GM18520 (cell line): Measurements from ENCODE around the gene PAPOLA.

Experiments used
- ATAC-seq: cut with Tn5 transposase; IDR thresholded peaks from one replicate; pipeline ENCODE4 v1.9.1; 2021; ENCODE audit not compliant: unreplicated experiment

Gene PAPOLA

DNA sequence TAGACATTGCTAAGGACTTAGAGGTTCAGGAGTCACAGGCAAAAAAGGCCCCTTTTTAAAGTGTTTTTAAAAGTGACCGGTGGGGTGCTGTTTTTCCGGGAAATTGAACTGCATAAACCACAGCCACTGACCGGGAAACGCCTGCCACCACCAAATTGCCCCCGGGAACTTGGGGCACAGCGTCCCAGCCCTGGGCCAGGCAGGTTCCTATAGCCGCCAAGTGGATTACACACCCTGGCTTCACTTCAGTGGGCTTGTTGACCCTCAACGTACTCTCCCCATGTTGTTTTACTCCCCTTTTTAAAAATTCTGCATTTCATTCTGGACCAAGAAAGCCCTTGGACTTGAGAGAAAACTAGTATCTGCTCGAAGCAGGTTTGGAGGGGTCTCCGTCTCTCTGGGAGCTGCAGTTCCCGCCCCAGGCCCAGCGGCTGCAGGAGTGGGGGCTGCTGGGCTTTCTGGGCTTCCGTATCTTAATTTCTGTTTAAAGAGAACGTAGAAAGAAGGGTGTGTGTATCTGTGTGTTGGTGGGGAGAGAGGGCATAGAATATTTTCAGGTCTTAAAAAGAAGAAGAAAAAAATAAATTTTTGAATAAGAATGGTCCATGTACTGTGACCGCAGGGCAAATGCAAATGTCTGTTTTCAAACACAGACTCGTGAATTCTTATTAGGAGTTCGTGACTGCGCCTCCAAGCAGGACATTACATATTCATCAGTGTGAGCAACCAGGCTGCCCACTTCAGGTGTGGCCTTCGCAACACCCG, 82.9 kb downstream of the PAPOLA start:
- ATAC-seq = no peak

DNA sequence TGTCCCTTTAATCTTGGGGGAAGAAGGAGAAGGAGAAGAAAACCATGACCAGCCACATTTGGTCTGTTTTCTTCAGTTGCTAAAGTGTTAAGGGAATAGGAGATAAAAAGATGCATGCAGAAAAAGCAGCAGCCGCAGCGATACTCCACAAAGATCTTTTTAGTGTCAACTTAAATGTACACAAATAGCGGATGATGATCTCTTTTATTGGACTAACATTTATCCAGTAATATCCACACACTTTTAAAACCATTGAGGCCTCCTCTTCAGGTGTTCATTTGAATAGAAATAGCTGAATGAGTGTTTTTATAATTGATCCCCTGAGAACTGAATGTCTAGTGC, 83.5 kb downstream of the PAPOLA start:
- no peak for ATAC-seq

DNA sequence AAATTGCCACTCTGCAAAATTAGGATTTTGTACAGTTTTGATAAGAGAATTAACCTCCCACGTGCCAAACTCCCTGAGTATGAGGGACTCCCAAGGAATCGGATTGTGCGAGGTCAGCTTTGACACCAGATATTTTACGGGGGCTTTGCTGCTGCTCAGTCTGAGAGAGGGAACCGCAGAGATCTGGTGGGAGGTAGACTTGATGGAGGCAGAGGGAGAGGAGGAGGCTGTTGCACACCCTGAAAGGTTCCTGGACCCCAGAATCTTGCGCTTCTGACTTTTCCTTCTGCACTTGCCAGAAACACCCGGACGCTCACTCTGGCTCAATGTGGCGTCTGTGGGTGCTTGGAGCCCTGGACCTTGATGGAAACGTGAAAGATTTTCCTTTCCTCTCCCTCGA, 83.9 kb downstream of the PAPOLA start:
- no peak for ATAC-seq

DNA sequence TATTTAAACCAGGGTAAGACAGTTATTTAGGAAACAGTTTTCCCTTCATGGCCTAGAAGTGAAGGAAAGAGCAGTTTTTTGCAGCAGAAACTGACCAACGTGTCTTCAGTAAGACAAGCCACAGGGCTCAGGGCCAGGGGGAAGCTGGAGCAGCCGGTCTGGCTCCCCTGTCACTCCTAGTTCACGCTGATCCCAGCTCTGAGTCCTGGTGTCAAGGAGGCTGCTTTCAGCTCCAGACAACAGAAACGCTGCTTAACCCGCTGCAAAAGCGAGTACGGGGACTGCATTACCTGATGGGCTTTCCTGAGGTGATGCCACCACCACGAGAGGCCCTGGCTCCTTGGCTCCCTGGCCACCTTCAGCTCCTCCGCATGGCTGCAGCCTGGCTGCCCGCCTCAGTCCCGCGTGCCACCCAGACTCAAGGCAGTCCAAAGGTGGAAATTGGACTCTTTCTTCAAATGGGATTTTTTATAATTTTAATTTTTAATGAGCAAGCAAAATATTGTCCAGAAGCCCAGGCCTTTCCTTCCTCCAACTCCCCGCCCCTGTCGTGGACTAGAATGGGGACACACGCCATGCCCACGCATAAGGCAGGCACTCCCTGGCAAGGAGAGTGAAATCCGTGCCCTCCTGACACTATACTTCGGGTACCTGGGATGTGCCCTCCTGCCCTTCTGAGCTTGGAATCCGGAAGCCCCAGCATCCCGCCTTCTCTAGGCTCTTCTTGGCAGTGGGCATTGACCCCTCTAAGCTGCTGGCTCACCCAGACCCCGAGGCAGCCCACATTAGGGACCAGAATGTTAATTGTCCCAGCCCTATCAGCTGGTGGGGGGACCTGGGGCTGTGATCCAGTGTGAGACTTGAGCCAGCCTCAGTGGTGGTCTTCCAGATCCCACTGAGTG, 85.0 kb downstream of the PAPOLA start:
- no peak for ATAC-seq

DNA sequence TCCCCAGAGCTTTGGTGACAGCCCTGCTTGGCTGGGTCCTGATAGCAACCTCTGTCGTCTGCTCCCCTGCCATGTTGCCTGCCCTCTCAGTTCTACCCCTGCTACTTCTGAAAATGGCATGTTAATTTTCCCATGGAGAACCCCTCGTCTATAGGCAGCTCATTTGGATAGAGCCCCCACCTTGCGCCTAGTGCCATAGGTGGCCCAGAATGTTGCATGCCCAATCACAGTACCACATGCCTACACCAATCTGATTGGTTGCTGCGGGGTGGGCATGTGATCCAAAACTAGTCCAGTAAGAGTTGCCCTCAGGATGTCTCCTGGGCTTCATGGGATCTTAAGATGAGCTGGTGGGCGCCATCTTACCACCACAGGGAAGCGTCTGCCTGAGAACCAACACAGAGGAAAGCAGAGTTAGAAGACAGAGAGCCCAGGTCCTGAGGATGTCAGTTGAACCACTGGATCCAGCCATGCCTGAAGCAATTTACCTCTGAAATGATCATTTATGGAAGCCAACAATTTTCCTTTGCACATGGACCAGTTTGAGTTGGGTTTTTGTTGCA, 85.7 kb downstream of the PAPOLA start:
- no peak for ATAC-seq

DNA sequence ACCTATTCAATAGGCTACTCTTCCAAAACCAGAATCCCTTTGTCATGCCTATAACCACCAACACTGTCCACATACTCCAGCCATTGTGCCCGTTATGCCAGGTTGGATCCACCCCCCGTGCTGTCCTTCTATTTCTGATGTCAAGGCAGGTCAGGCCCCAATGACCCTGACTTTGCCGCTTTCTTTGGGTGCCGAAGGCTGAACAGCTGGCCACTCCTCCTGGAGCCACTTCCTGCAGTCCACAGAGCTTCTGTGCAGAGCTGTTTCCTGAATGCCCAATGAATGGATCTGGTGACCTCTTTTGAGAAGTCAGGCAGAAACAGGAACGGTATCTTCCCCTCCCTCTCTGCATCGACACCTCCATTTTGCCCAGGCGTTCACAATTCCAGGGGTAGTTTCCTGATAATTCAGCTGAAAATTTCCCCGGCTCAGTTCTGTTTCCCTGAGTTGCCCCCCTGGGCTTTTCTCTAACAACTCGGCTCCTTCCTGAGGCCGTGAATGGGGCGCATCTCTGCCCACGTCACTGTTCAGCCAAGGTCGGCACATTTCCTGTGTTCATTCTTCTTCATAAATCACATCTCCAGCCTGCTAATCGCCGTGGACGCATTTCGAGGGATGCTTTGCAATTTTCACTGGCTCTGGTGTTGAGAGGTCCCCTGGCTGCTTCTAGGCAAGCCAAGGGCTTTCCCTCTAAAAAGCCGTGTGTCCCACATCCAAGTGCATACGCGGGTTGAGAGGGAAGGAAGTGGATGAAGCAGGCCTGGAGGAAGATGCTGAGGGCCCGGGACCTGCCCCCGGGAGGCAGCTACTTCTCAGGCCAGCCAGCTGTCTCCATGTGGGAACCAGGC, 86.5 kb downstream of the PAPOLA start:
- ATAC-seq = no peak

DNA sequence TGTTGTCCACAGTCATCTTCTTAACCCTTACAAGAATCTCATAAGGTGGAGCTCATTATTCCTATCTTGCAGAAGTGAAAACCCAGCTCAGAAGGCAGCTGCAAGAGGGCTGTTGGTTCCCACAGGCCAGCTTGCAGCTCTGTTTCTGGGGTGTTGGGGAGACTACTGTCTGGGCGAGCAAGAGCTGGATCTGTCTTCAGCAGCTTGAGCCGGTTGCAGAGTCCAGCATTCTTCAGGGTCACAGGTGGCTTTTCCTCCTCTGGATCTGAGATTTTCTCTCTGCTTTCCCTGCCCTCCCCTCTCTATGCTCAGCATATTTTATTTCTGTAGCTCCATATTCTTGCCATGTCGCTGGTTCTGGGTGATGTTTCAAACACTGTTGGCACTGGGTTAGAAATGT, 87.4 kb downstream of the PAPOLA start:
- ATAC-seq = no peak

DNA sequence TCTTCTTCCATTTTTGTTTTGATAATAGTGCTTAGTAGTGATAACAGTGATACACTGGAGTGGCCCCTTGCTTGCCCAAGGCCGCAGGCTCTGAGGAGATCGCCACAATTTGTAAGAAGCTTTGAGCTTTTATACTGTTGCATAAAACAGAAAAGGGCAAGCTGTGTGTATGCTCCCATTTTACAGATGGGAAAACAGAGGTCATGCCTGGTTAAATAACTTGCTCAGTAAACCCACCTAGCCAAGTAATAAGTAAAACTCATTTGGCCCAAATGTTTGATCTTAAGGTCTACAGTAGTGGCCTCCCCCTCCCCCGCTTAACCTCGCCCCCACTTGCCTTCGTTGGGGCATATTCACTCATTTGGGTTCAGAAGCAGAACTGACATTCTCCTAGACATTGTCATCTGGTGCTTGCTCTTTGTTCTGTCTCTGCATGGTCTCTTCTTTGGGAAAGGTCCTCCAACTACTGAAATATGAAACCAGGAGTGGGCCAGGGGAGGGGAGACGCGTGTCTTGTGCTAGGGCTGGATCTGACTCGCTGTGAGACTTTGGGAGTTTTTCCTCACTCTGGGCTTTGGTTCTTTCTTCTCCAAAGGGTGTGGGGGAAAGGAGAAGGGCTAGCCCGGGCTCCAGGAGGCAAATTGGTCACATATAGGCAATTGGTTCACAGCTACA, 88.1 kb downstream of the PAPOLA start:
- no peak for ATAC-seq

DNA sequence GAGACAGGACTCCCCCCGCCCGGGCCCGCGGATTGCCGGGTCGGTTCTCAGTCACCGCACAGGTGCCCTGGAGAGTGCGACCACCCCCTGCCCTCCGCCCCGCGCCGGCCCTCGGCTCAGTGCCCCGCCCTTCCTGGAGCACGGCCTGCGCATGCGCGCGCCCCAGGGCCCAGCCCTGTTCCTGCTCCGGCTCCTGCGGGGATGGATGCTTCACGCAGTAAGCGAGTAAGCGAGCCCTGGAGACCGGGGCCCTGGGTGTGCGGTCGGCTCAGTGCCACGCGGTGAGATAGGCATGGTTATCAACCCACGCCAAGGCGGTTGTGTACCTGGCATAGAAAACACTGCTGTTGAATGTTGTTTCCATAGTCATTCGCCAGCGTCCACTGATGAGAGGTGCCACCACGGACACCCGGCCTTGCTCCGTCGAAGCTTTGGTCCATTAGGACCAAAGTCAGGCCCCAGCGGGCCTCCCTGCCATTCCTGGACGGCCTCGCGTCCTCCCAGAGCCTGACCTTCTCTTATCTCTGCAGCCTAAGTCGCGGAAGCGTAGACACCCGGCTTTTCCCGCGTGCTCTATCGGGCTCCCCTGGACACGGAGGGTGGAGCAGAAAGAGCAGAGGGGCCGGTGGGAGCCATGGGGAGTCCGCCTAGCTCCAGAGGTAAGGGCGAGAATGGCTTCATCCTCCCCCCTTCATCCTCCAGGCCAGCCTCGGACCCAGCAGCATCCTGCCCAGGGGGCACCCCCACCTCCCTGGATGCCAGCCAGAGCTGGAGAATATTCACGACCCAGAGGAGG, 90.6 kb downstream of the PAPOLA start:
- no peak for ATAC-seq

DNA sequence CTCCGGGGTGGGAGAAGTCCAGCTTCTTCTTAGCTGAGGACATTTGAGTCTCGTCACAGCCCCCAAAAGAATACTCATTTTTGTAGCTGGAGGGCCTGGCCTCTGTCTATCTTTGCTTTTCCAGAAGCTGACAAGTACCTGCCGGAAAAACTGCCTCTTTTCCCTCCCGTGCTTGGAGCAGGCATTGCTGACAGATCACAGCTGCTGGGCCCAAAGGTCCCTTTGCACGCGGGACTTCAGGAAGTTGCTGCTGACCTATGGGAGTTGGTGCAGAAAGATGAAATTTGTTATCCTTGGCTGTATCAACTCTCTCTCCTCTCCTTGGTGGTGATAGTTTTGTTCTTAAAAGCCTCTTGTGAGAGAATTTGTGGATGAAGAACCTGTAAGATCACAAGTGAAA, 92.8 kb downstream of the PAPOLA start:
- ATAC-seq = no peak

DNA sequence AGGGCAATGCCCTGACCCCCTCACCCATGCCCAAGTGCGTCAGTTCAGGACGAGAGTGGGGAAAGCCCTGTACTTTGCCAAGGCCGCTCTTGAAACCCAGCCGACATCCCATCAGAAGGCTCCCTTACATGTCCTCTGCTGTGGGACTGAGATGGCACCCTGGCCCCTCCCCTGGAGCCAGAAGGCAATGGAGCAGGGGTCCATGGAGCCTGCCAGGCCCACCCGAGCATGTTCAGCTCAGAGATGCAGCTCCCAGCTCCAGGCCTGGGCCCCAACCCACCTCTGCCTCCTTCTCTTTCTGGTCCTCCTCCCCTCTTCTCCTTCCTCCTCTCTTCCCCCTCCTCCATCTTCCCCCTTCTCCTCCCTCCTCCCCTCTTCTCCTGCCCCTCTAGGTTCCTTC, 95.5 kb downstream of the PAPOLA start:
- ATAC-seq = no peak

DNA sequence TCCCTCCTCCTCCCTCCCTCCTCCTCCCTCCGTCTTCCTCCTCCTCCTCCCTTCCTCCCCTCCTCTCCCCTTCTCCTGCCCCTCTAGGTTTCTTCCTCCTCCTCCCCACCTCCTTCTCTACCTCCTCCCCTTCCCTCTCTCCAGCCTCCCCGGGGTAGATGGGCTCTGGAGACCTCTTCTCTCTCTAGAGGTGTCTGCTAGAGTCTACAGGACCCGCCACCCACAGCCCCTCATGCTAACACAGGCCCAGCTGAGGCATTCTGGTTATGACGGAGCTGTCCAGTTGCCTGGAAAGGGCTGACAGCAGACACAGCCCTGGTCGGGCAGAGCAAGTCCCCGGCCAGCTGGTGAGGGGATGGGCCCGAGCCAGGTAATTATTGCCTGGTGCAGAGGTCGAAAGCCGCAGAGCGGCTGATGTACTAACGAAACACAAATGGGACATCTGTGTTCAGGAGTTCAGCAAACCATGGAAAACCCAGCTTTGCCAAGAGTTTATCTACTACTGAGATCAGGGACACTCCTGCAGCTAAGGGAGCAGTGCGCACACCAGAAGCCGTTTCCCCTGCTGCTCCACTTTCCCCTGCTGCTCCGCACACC, 96.2 kb downstream of the PAPOLA start:
- no peak for ATAC-seq

DNA sequence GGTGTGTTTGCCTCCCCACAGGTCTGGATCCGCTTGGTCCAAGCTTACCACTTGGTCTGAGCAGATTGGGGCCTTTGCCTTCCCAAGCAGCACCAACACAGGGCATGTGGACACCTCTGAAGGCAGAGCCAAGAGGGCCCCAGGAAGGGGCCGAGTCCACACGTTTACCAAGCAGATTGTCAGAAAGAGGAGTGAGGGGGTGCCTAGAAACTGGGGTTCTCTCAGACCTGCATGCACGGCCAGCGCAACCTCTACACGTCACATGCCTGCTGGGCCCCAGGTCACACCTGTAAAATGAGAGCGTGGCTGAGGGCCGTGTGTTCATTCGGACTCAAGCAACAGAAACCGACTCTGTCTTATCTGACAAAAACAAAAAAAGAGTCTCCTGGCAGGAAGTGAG, 96.9 kb downstream of the PAPOLA start:
- no peak for ATAC-seq

DNA sequence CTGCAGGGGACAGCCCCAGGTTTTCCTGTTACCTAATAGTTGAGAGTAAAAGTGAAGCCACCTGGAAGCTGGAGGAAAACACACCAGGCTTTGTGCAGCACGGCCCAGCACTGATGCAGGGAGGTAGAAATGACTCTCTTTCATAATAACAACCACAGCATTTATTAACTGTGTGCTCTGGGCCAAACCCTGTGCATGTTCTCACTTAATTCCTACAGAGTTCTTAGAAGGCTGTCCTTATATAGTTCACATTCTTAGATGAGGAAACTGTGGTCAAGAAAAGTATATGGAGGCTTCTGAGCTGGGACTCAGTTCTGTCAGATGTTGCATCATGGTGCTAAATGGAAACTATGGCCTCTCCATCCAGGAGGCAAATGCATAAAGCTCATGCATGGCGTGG, 100.0 kb downstream of the PAPOLA start:
- no peak for ATAC-seq

DNA sequence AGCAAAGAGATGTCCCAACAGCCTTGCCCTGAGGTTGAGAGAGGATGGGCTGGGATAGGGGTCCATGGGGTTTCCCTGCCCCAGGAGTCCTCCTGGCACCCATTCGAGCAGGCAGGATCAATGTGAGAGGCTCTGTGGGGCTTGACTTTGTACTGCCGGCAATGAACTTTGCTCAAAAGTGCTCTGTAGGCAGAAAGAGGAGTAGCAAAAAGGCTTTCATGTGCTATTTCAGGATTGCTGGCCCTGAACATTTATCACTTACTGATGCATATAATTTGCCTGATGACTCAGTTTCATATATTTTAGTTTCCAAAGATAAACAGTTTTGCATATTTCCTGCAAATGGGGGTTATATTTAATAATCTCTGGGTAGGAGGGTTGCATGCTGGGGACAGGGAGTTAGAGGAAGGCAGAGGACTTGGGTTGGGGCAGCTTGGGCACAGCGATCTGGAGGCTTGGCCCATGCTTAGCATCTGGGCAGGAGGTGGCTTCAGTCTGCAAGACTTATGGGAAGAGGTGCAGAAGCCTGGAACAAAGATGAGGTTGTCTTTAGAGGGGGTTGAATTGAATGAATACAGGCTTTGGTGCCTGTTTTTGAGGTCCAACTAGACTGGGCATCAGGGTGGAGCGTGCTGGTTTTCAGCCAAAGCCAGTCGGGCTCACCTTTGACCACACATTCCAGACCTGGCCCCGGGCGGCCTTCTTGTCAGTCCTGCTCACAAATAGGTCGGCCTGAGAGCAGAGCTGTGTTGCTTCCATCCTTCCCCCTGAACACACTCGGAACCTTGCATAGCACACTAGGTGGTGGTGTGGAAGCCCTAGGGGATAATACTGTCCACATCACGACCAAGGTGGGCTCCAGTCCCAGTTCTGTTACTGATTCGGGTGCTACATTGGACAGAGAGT, 101.4 kb downstream of the PAPOLA start:
- ATAC-seq = no peak

DNA sequence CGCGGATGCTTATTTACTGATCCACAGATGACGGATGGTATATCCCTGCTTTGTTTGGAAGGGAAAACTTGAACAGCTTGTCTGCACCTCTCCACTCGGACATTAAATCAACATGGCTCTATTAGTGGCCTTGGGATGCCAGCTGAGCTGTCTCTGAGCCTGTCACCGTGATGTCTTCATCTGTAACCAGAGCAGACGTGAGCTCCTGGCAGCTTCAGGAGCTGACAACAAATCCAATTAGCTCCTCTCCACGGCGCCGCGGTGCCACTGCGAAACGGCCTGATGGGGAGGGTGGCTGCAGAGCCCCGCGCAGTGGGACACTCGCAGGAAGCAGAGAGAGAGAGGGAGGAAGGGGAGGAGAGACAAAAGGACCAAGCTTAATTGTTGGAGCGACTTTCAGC, 112.3 kb downstream of the PAPOLA start:
- no peak for ATAC-seq

DNA sequence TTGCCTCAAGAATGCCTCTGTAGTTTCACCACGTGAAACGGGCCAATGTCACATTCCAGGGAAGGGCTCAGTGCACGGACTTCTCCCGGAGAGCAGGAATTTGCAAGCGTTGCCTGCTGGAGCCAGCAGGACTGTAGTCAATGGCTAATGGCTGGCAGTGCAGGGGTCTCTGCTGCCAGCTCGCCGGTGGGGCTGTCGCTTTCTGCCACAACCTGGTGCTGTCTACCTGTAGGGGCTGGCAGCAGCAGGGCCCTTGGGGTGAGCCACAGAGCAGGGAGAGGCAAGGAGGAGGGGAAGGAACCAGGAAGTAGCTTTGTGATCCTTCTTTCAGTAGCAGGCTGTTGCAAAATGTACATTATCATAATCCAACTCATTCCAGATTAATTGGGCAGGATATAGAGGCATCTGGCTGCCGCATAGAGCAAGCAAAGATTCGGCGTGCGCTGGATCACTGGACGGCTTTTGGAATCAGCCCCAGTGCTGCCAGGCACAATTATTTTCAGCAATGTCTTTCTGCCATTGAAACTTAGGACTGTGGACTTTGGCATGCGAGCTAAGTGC, 114.1 kb downstream of the PAPOLA start:
- no peak for ATAC-seq
